Measurements from ENCODE around the gene GPC3. TPM values are rescaled to one million over a fixed set of nuclear protein-coding genes. Genes with fewer than 3 reads are reported as not detected.

GPC3 gene
- total RNA-seq, 1 donor: not detected

DNA sequence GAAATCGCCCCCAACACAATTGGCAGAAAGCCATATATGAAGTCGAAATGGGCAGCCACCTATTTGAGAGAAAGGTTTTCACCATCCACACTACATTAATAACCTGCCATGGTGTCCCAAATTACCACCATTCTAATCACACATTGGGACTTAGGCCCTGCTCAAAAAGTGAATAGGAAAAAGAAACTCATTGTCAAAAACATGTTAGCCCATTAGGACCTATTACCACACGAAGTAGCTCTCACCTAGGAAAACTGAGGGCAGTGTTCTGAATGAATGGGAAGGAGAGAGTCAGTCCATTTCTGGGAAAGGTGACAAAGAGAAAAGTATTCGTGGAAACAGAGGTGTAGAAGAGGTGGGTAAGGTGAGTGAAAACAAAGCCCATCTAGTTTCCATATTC lies 60.8 kb downstream of the GPC3 start:
- Histone ChIP-seq H3K9me3 (ENCODE audit: low read depth, low read length) (no peaks in the 10 kb centered on the region), H3K4me3 (ENCODE audit: insufficient read depth, low read length) (no peak overlapping the region), H2AFZ (ENCODE audit: low read length) (no peak overlapping the region), H3K79me2 (ENCODE audit: insufficient read depth, low read length) (no peaks in the 10 kb centered on the region), H3K27ac (ENCODE audit: low read depth, low read length) (no peak overlapping the region), H3K4me2 (ENCODE audit: insufficient read depth, low read length) (no peak overlapping the region), H3K36me3 (ENCODE audit: insufficient read depth, low read length) (no peaks in the 10 kb centered on the region), H4K20me1 (ENCODE audit: insufficient read depth, low read length) (no peaks in the 10 kb centered on the region), H3K27me3 (ENCODE audit: insufficient read depth, low read length) (no peaks in the 10 kb centered on the region), H3K4me1 (ENCODE audit: insufficient read depth, low read length) (no peaks in the 10 kb centered on the region)
- TF ChIP-seq, protein P1, sequence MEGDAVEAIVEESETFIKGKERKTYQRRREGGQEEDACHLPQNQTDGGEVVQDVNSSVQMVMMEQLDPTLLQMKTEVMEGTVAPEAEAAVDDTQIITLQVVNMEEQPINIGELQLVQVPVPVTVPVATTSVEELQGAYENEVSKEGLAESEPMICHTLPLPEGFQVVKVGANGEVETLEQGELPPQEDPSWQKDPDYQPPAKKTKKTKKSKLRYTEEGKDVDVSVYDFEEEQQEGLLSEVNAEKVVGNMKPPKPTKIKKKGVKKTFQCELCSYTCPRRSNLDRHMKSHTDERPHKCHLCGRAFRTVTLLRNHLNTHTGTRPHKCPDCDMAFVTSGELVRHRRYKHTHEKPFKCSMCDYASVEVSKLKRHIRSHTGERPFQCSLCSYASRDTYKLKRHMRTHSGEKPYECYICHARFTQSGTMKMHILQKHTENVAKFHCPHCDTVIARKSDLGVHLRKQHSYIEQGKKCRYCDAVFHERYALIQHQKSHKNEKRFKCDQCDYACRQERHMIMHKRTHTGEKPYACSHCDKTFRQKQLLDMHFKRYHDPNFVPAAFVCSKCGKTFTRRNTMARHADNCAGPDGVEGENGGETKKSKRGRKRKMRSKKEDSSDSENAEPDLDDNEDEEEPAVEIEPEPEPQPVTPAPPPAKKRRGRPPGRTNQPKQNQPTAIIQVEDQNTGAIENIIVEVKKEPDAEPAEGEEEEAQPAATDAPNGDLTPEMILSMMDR (IDR thresholded peaks at IDR 0.05; ENCODE audit: extremely low read depth, low read depth, low read length): no peak
- no peak for DNase-seq (ENCODE audit: insufficient read length, low spot score, missing footprints)

DNA sequence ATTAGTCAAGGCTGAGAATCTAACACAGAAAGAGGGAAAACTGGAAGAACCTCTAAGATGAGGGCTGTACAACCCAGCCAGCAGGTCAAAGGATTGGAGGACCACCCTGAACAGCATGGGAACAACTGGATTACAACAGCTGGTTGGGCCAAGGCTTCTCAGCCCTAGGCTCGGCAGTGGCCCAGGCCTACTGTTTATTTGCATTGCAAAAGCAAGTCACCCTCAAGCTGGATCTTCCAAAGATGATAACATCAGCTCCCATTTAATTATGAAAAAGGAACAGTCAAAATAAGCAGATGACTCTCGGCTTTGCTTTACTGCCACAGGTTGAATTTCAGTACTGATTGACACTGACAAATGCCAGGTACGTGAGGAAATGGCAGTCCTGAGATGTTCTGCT lies 61.8 kb downstream of the GPC3 start:
- Histone ChIP-seq H3K4me2 (ENCODE audit: insufficient read depth, low read length) (no peak overlapping the region), H4K20me1 (ENCODE audit: insufficient read depth, low read length) (no peaks in the 10 kb centered on the region), H2AFZ (ENCODE audit: low read length) (peak overlapping the region; percentile 56), H3K9me3 (ENCODE audit: low read depth, low read length) (no peaks in the 10 kb centered on the region), H3K4me1 (ENCODE audit: insufficient read depth, low read length) (no peaks in the 10 kb centered on the region), H3K27ac (ENCODE audit: low read depth, low read length) (no peak overlapping the region), H3K27me3 (ENCODE audit: insufficient read depth, low read length) (no peaks in the 10 kb centered on the region), H3K79me2 (ENCODE audit: insufficient read depth, low read length) (no peaks in the 10 kb centered on the region), H3K4me3 (ENCODE audit: insufficient read depth, low read length) (no peak overlapping the region), H3K36me3 (ENCODE audit: insufficient read depth, low read length) (no peaks in the 10 kb centered on the region)
- TF ChIP-seq, protein P1 (IDR thresholded peaks at IDR 0.05; ENCODE audit: extremely low read depth, low read depth, low read length): no peak
- DNase-seq (ENCODE audit: insufficient read length, low spot score, missing footprints): no peak

DNA sequence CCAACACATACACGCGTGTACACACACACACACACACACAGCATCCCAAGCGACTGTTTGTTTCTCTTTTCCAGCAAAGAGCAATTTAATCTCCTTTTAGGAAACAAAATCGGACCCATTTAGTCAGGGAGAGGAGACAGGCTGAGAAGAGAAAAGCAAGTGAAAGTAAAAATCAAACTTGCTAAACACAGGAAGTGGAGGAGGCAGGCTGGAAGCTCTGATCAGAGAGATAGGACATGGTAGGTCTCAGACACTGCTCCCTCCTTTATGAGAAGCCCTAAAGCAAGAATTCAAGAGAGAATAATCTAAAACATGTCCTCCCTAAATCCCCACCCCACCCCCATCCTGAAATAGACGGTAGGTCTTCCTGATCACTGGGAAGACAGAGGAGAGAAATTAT lies 62.3 kb downstream of the GPC3 start:
- Histone ChIP-seq H3K27me3 (ENCODE audit: insufficient read depth, low read length) (no peaks in the 10 kb centered on the region), H3K36me3 (ENCODE audit: insufficient read depth, low read length) (no peaks in the 10 kb centered on the region), H4K20me1 (ENCODE audit: insufficient read depth, low read length) (no peaks in the 10 kb centered on the region), H3K27ac (ENCODE audit: low read depth, low read length) (no peak overlapping the region), H3K4me1 (ENCODE audit: insufficient read depth, low read length) (no peaks in the 10 kb centered on the region), H3K4me2 (ENCODE audit: insufficient read depth, low read length) (no peak overlapping the region), H3K79me2 (ENCODE audit: insufficient read depth, low read length) (no peaks in the 10 kb centered on the region), H3K4me3 (ENCODE audit: insufficient read depth, low read length) (no peak overlapping the region), H2AFZ (ENCODE audit: low read length) (peak overlapping the region; percentile 56), H3K9me3 (ENCODE audit: low read depth, low read length) (no peaks in the 10 kb centered on the region)
- DNase-seq (ENCODE audit: insufficient read length, low spot score, missing footprints): no peak
- TF ChIP-seq, protein P1 (IDR thresholded peaks at IDR 0.05; ENCODE audit: extremely low read depth, low read depth, low read length): no peak

DNA sequence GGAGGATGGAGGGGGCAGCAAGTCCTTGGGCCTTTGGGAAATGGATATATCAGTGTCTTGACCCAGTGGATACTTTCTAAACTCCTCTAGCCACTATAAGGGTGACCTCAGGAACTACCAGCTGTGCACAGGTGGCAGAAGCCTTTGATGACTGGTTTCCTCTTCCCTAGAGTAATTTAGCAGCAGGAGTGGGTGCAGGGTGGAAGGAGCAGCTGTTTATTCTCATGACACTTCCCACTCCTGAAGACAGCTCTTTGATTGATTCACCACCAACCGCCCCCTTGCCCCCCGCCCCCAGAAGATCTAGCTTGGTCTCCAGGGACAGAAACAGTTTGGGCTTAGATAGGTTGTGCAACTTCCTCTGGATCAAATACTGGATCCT lies 63.0 kb downstream of the GPC3 start:
- Histone ChIP-seq H4K20me1 (ENCODE audit: insufficient read depth, low read length) (no peaks in the 10 kb centered on the region), H3K36me3 (ENCODE audit: insufficient read depth, low read length) (no peaks in the 10 kb centered on the region), H3K4me3 (ENCODE audit: insufficient read depth, low read length) (no peak overlapping the region), H3K27ac (ENCODE audit: low read depth, low read length) (no peak overlapping the region), H3K9me3 (ENCODE audit: low read depth, low read length) (no peaks in the 10 kb centered on the region), H3K4me2 (ENCODE audit: insufficient read depth, low read length) (no peak overlapping the region), H3K79me2 (ENCODE audit: insufficient read depth, low read length) (no peaks in the 10 kb centered on the region), H3K4me1 (ENCODE audit: insufficient read depth, low read length) (no peaks in the 10 kb centered on the region), H2AFZ (ENCODE audit: low read length) (no peak overlapping the region), H3K27me3 (ENCODE audit: insufficient read depth, low read length) (no peaks in the 10 kb centered on the region)
- TF ChIP-seq, protein P1 (IDR thresholded peaks at IDR 0.05; ENCODE audit: extremely low read depth, low read depth, low read length): no peak
- DNase-seq (ENCODE audit: insufficient read length, low spot score, missing footprints): no peak

Data from osteoblast (primary cell).